Activated CD8-positive, alpha-beta memory T cell treated with anti-CD3 and anti-CD28 coated beads, Interleukin-2, amount 10 ng/mL, durations not matched to agents 7 days and 5 days (primary cell): ENCODE data around the gene RACK1. TPM values are rescaled to one million over a fixed set of nuclear protein-coding genes. Genes with fewer than 3 reads are reported as not detected.
"Not testable (repeated sequence)": the region's sequence is repeated elsewhere in the genome, so short reads cannot be mapped to it uniquely, and the experiment has no call there.

ENCODE experiments used
- ATAC-seq: fragments of 150-1000 bp; cut with Tn5 transposase; one replicate; pipeline ENCODE4 v1.10.0; 2021; ENCODE audit warnings: moderate library complexity
- CTCF ChIA-PET: fragments of 350-600 bp; sonication (Branson Sonifier 250); formaldehyde crosslinking; loops from one replicate; lab custom pipeline; 2021; ENCODE audit warnings: antibody characterized with exemption; lab: Charles Lee
- DNase-seq: peaks from one replicate; pipeline ENCODE4 v3.0.0-alpha.2; 2020
- H3K27ac Mint-ChIP-seq: one replicate; pipeline ENCODE4 v1.8.0; 2021; ENCODE audit warnings: mild to moderate bottlenecking, mixed read lengths
- H3K27me3 Mint-ChIP-seq: one replicate; pipeline ENCODE4 v1.8.0; 2021; ENCODE audit warnings: mixed read lengths
- H3K36me3 Mint-ChIP-seq: one replicate; pipeline ENCODE4 v1.8.0; 2021; ENCODE audit warnings: mild to moderate bottlenecking, mixed read lengths
- H3K4me1 Mint-ChIP-seq: one replicate; pipeline ENCODE4 v1.8.0; 2021; ENCODE audit warnings: mixed read lengths
- H3K4me3 Mint-ChIP-seq: one replicate; pipeline ENCODE4 v1.8.0; 2021; ENCODE audit warnings: mild to moderate bottlenecking, moderate library complexity, mixed read lengths
- H3K9me3 Mint-ChIP-seq: one replicate; pipeline ENCODE4 v1.8.0; 2022; ENCODE audit warnings: low read depth, mixed read lengths
- total RNA-seq, 2 experiments: library from RNA; stranded (reverse); gene quantifications; one replicate each; pipeline ENCODE4 v1.2.3, GENCODE V29; 2021

The RACK1 gene
- total RNA-seq, 2 experiments from 2014 or later = 1,565 to 1,861 TPM

GRCh38 chr5:181222630-181223057 lies 21.1 kb downstream of the RACK1 start:
- peaks cover 65% of the 10 kb centered on the region for H3K4me1 Mint-ChIP-seq
- no peak for DNase-seq
- ATAC-seq = peak; percentile 3
- peak overlapping the region; percentile 89 for H3K4me3 Mint-ChIP-seq
- H3K27me3 Mint-ChIP-seq = peaks cover 7% of the 10 kb centered on the region
- peak overlapping the region; percentile 99 for H3K27ac Mint-ChIP-seq
- peaks cover 11% of the 10 kb centered on the region for H3K36me3 Mint-ChIP-seq
- H3K9me3 Mint-ChIP-seq = no peaks in the 10 kb centered on the region
- CTCF ChIA-PET = interaction anchor here (0.7 to 6.2 kb wide), 8 partner anchors 12 to 39 kb away, joined by 3 to 54 read pairs (median 8); partner anchors contain the start of genes RACK1 and TRIM7

GRCh38 chr5:181221792-181222629 lies 21.7 kb downstream of the RACK1 start:
- ATAC-seq (peak; percentile 30), DNase-seq (peak; percentile 97)
- Mint-ChIP-seq H3K4me3 (peak overlapping the region; percentile 89), H3K27me3 (peaks cover 7% of the 10 kb centered on the region), H3K9me3 (no peaks in the 10 kb centered on the region), H3K27ac (peak overlapping the region; percentile 99), H3K36me3 (peaks cover 10% of the 10 kb centered on the region), H3K4me1 (peaks cover 70% of the 10 kb centered on the region)
- CTCF ChIA-PET = interaction anchor here (0.7 to 6.2 kb wide), 7 partner anchors 13 to 40 kb away, joined by 3 to 54 read pairs (median 12); partner anchors contain the start of genes RACK1 and TRIM7

- H3K27ac Mint-ChIP-seq = peak overlapping the region; percentile 99
- CTCF ChIA-PET = interaction anchor here (0.9 to 6.2 kb wide), 7 partner anchors 14 to 31 kb away, joined by 3 to 54 read pairs (median 9); partner anchors contain the start of genes RACK1 and TRIM7
- DNase-seq = peak; percentile 87
- peaks cover 7% of the 10 kb centered on the region for H3K27me3 Mint-ChIP-seq
- ATAC-seq = no peak
- peaks cover 70% of the 10 kb centered on the region for H3K4me1 Mint-ChIP-seq
- H3K36me3 Mint-ChIP-seq = peaks cover 7% of the 10 kb centered on the region
- no peaks in the 10 kb centered on the region for H3K9me3 Mint-ChIP-seq
- H3K4me3 Mint-ChIP-seq = peak overlapping the region; percentile 89
Observed at GRCh38 chr5:181221105-181221791, 22.5 kb downstream of the RACK1 start.

GRCh38 chr5:181220178-181220515 lies 23.6 kb downstream of the RACK1 start:
- ATAC-seq = no peak
- no peak for DNase-seq
- peak overlapping the region; percentile 59 for H3K27ac Mint-ChIP-seq
- no peaks in the 10 kb centered on the region for H3K9me3 Mint-ChIP-seq
- peaks cover 64% of the 10 kb centered on the region for H3K4me1 Mint-ChIP-seq
- peaks cover 7% of the 10 kb centered on the region for H3K36me3 Mint-ChIP-seq
- peaks cover 7% of the 10 kb centered on the region for H3K27me3 Mint-ChIP-seq
- peak overlapping the region; percentile 38 for H3K4me3 Mint-ChIP-seq
- CTCF ChIA-PET = interaction anchor here (0.6 to 1.8 kb wide), 6 partner anchors 13 to 47 kb away, joined by 3 to 9 read pairs (median 4); no protein-coding TSS in a partner anchor

- no peaks in the 10 kb centered on the region for H3K9me3 Mint-ChIP-seq
- no peak for ATAC-seq
- H3K36me3 Mint-ChIP-seq = peaks cover 6% of the 10 kb centered on the region
- peaks cover 7% of the 10 kb centered on the region for H3K27me3 Mint-ChIP-seq
- CTCF ChIA-PET = interaction anchor here (1.2 to 1.8 kb wide), 4 partner anchors 12 to 47 kb away, joined by 3 to 9 read pairs (median 4); no protein-coding TSS in a partner anchor
- peaks cover 62% of the 10 kb centered on the region for H3K4me1 Mint-ChIP-seq
- no peak overlapping the region for H3K27ac Mint-ChIP-seq
- DNase-seq = no peak
- peak overlapping the region; percentile 14 for H3K4me3 Mint-ChIP-seq
Observed at GRCh38 chr5:181219262-181220177, 24.2 kb downstream of the RACK1 start.

- Mint-ChIP-seq H3K27me3 (peaks cover 7% of the 10 kb centered on the region), H3K9me3 (no peaks in the 10 kb centered on the region), H3K4me3 (peak overlapping the region; percentile 78), H3K27ac (peak overlapping the region; percentile 91), H3K36me3 (peaks cover 6% of the 10 kb centered on the region), H3K4me1 (peaks cover 56% of the 10 kb centered on the region)
- DNase-seq (no peak), ATAC-seq (no peak)
- CTCF ChIA-PET = no interaction called here
Observed at GRCh38 chr5:181218795-181219124, 24.9 kb downstream of the RACK1 start.

DNA sequence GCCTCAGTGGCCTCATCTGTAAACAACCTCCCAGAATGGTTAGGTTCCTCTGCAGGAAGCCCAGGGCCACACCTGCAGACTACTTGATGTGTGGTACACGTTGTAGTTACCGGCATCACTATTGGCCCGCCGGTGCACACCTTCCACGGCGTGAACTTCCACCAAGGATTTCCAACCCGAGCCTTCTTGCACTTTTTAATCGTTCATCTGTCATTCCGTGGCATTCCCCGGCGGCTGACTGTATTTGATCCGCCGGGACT lies 26.0 kb downstream of the RACK1 start:
- DNase-seq (peak; percentile 67), ATAC-seq (peak; percentile 6)
- Mint-ChIP-seq H3K27me3 (peaks cover 9% of the 10 kb centered on the region), H3K4me1 (peaks cover 56% of the 10 kb centered on the region), H3K27ac (peak overlapping the region; percentile 91), H3K36me3 (peaks cover 6% of the 10 kb centered on the region), H3K4me3 (peak overlapping the region; percentile 78), H3K9me3 (no peaks in the 10 kb centered on the region)
- CTCF ChIA-PET = interaction anchor here (1.0 kb wide), 1 partner anchor 10 kb away, joined by 3 read pairs; no protein-coding TSS in a partner anchor

- Mint-ChIP-seq H3K36me3 (peaks cover 5% of the 10 kb centered on the region), H3K4me1 (peaks cover 56% of the 10 kb centered on the region), H3K27ac (peak overlapping the region; percentile 91), H3K9me3 (no peaks in the 10 kb centered on the region), H3K27me3 (peaks cover 8% of the 10 kb centered on the region), H3K4me3 (peak overlapping the region; percentile 78)
- ATAC-seq = peak; percentile 9
- CTCF ChIA-PET = interaction anchor here (1.0 to 1.1 kb wide), 2 partner anchors 10 to 25 kb away, joined by 3 read pairs; no protein-coding TSS in a partner anchor
- DNase-seq = peak; percentile 78
Observed at GRCh38 chr5:181217111-181217802, 26.4 kb downstream of the RACK1 start.

- CTCF ChIA-PET = interaction anchor here (1.1 to 1.4 kb wide), 3 partner anchors 9 to 28 kb away, joined by 3 to 15 read pairs (median 3); no protein-coding TSS in a partner anchor
- H3K9me3 Mint-ChIP-seq = no peaks in the 10 kb centered on the region
- ATAC-seq = peak; percentile 16
- peak overlapping the region; percentile 78 for H3K4me3 Mint-ChIP-seq
- DNase-seq = peak; percentile 68
- peaks cover 2% of the 10 kb centered on the region for H3K36me3 Mint-ChIP-seq
- peaks cover 5% of the 10 kb centered on the region for H3K27me3 Mint-ChIP-seq
- peaks cover 46% of the 10 kb centered on the region for H3K4me1 Mint-ChIP-seq
- peak overlapping the region; percentile 66 for H3K27ac Mint-ChIP-seq
Observed at GRCh38 chr5:181215997-181216989, 27.4 kb downstream of the RACK1 start.

DNA sequence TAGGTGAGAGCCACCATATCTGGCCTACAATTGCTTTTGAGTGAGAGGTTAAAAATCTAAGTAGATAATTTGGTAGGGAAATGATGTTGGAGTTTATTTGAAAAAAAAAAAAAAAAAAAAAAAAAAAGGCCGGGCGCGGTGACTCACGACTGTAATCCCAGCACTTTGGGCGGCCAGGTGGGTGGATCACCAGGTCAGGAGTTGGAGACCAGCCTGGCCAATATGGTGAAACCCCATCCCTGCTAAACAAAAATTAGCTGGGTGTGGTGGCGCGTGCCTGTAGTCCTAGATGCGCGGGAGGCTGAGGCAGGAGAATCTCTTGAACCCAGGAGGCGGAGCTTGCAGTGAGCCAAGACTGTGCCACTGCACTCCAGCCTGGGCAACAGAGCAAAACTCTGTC lies 29.5 kb downstream of the RACK1 start:
- CTCF ChIA-PET = interaction anchor here (1.5 kb wide), 2 partner anchors 17 to 30 kb away, joined by 3 to 4 read pairs; no protein-coding TSS in a partner anchor
- not testable (repeated sequence) for H3K9me3 Mint-ChIP-seq, DNase-seq, H3K36me3 Mint-ChIP-seq, ATAC-seq, H3K27me3 Mint-ChIP-seq, H3K4me3 Mint-ChIP-seq
- peaks cover 28% of the 10 kb centered on the region for H3K4me1 Mint-ChIP-seq
- peak overlapping the region; percentile 42 for H3K27ac Mint-ChIP-seq

DNA sequence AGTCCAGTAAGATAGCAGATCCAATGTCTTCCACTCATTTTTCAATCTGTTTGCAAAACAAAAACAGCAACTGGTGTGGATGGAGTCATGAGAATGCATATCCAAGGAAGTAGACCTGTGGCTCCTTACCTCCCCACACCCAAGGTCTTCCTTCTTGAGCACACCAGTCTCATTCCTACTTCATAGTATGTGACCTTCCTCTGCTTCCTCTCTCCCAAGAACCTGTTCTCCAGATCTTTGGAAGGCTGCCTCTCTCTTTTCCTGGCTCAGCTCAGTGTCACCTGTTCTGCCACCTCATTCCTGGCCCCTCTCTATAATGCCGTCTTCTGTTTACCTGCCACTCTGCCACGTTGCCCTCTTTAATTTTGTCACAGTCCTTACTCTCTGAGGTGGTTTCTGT lies 30.8 kb downstream of the RACK1 start:
- H3K27me3 Mint-ChIP-seq = peaks cover 2% of the 10 kb centered on the region
- peaks cover 27% of the 10 kb centered on the region for H3K4me1 Mint-ChIP-seq
- H3K9me3 Mint-ChIP-seq = no peaks in the 10 kb centered on the region
- DNase-seq (no peak), ATAC-seq (no peak)
- H3K4me3 Mint-ChIP-seq = no peak overlapping the region
- H3K27ac Mint-ChIP-seq = no peak overlapping the region
- no peaks in the 10 kb centered on the region for H3K36me3 Mint-ChIP-seq
- CTCF ChIA-PET = interaction anchor here (1.1 to 1.5 kb wide), 5 partner anchors 15 to 45 kb away, joined by 3 to 4 read pairs (median 4); no protein-coding TSS in a partner anchor
